Epithelial cell of proximal tubule (primary cell): ENCODE measurements around the gene HNRNPL. TPM values are rescaled to one million over a fixed set of nuclear protein-coding genes. Genes with fewer than 3 reads are reported as not detected.

ENCODE experiments used
- DNase-seq: peaks from one replicate; pipeline ENCODE4 v3.0.0-alpha.2; 2011; ENCODE audit warnings: low read depth
- H3K4me3 ChIP-seq: 2 replicates; pipeline ENCODE4 v1.5.1; 2011; ENCODE audit warnings: low read depth, mild to moderate bottlenecking, low read length
- CTCF ChIP-seq: conservative IDR thresholded peaks from 2 replicates; pipeline ENCODE4 v1.5.1; 2012; ENCODE audit warnings: low read depth, mild to moderate bottlenecking, low read length
- total RNA-seq: library from RNA; depleted of rRNA; stranded (reverse); fragments of >200 nt; gene quantifications from 2 replicates; pipeline ENCODE4 v1.2.3, GENCODE V29; 2015

The HNRNPL gene
- total RNA-seq, 1 donor from 2014 or later: 224 TPM

- DNase-seq: no peak
- H3K4me3 ChIP-seq: peak overlapping the region; percentile 88
- no peak for TF ChIP-seq CTCF
Measured at GRCh38 chr19:38853214-38853613, 3.4 kb upstream of the HNRNPL start.

- TF ChIP-seq CTCF: no peak
- H3K4me3 ChIP-seq: peak overlapping the region; percentile 88
- no peak for DNase-seq
Measured at GRCh38 chr19:38852231-38853044, 2.7 kb upstream of the HNRNPL start.

- no peak for DNase-seq
- TF ChIP-seq CTCF: no peak
- H3K4me3 ChIP-seq: peak overlapping the region; percentile 88
Measured at GRCh38 chr19:38851622-38852230, 1.9 kb upstream of the HNRNPL start.

GRCh38 chr19:38850976-38851621, 1.3 kb upstream of the HNRNPL start:
- DNase-seq: no peak
- no peak for TF ChIP-seq CTCF
- peak overlapping the region; percentile 57 for H3K4me3 ChIP-seq

GRCh38 chr19:38850436-38850975, 720 bp upstream of the HNRNPL start:
- H3K4me3 ChIP-seq: peak overlapping the region; percentile 57
- TF ChIP-seq CTCF: peak; percentile 11
- DNase-seq: peak; percentile 100

GRCh38 chr19:38849147-38849859, 483 bp downstream of the HNRNPL start:
- peak; percentile 37 for DNase-seq
- peak overlapping the region; percentile 59 for H3K4me3 ChIP-seq
- TF ChIP-seq CTCF: no peak
